IMR-90 (cell line): ENCODE results near the gene GNL1. TPM values are rescaled to one million over a fixed set of nuclear protein-coding genes. Genes with fewer than 3 reads are reported as not detected.

Experiments used
- ATAC-seq: fragments of 200-7000 bp; cut with Tn5 transposase; 2 replicates; pipeline ENCODE4 v1.9.1; 2020; ENCODE audit warnings: low read depth, mild to moderate bottlenecking, moderate library complexity
- BruUV-seq: library from RNA; stranded (reverse); fragments of 400-500 nt; replicated peaks from 2 replicates; lab custom pipeline; 2021; lab: Mats Ljungman, UMichigan
- CTCF ChIA-PET: fragments of 300-600 bp; formaldehyde crosslinking; extraction: SDS; loops from one replicate; lab custom pipeline; 2021; ENCODE audit warnings: antibody characterized with exemption; lab: Yijun Ruan, JAX
- POLR2A ChIA-PET: fragments of 300-600 bp; sonication (Branson Sonifier 250); formaldehyde crosslinking; loops from one replicate; lab custom pipeline; 2022; ENCODE audit warnings: antibody characterized with exemption; ENCODE audit not compliant: unreplicated experiment; lab: Charles Lee
- DNase-seq: peaks from one replicate; pipeline ENCODE4 v3.0.0; 2013
- H2AFZ ChIP-seq: replicated peaks from 2 replicates; pipeline ENCODE3; 2013; ENCODE audit warnings: low read length, mild to moderate bottlenecking; ENCODE audit not compliant: poor library complexity
- H2AK5ac ChIP-seq: 2 replicates; pipeline ENCODE4 v1.6.1; 2013; ENCODE audit warnings: low read depth, low read length, inconsistent platforms
- H2AK9ac ChIP-seq: replicated peaks from 2 replicates; pipeline ENCODE3; 2013; ENCODE audit warnings: mild to moderate bottlenecking, low read depth, low read length, moderate library complexity; ENCODE audit not compliant: poor library complexity
- H2BK120ac ChIP-seq: 2 replicates; pipeline ENCODE4 v1.6.1; 2013; ENCODE audit warnings: low read depth, low read length, inconsistent platforms
- H2BK15ac ChIP-seq: 3 replicates; pipeline ENCODE4 v1.6.1; 2013; ENCODE audit warnings: low read depth, low read length, inconsistent platforms
- H2BK20ac ChIP-seq: 2 replicates; pipeline ENCODE4 v1.6.1; 2013; ENCODE audit warnings: low read depth, mild to moderate bottlenecking, inconsistent platforms, low read length, moderate library complexity
- H2BK5ac ChIP-seq: 2 replicates; pipeline ENCODE4 v1.6.1; 2013; ENCODE audit warnings: mild to moderate bottlenecking, low read depth, low read length, inconsistent platforms; ENCODE audit not compliant: poor library complexity, severe bottlenecking
- H3K14ac ChIP-seq: replicated peaks from 2 replicates; pipeline ENCODE4 v1.6.1; 2013; ENCODE audit warnings: low read depth, low read length, inconsistent platforms
- H3K18ac ChIP-seq: 2 replicates; pipeline ENCODE4 v1.6.1; 2013; ENCODE audit warnings: low read depth, low read length, control low read depth
- H3K23ac ChIP-seq: 2 replicates; pipeline ENCODE4 v1.6.1; 2013; ENCODE audit warnings: low read depth, low read length, inconsistent platforms
- H3K27ac ChIP-seq: 2 replicates; pipeline ENCODE4 v1.5.1; 2013; ENCODE audit warnings: mild to moderate bottlenecking, control low read depth, low read length; ENCODE audit not compliant: insufficient read depth
- H3K27me3 ChIP-seq: 2 replicates; pipeline ENCODE4 v1.6.1; 2013; ENCODE audit warnings: low read length; ENCODE audit not compliant: control insufficient read depth, insufficient read depth
- H3K36me3 ChIP-seq: 2 replicates; pipeline ENCODE4 v1.6.1; 2013; ENCODE audit warnings: low read length, mixed read lengths; ENCODE audit not compliant: control insufficient read depth, insufficient read depth
- H3K4ac ChIP-seq: 2 replicates; pipeline ENCODE4 v1.6.1; 2013; ENCODE audit warnings: low read depth, low read length, inconsistent platforms
- H3K4me1 ChIP-seq: 2 replicates; pipeline ENCODE4 v1.6.1; 2013; ENCODE audit warnings: low read length, mixed read lengths; ENCODE audit not compliant: control insufficient read depth, insufficient read depth
- H3K4me2 ChIP-seq: 2 replicates; pipeline ENCODE4 v1.6.1; 2013; ENCODE audit warnings: low read depth, mild to moderate bottlenecking, control low read depth, low read length, moderate library complexity
- H3K4me3 ChIP-seq: 2 replicates; pipeline ENCODE4 v1.5.1; 2013; ENCODE audit warnings: low read depth, mild to moderate bottlenecking, control low read depth, low read length, moderate library complexity; ENCODE audit not compliant: insufficient read depth
- H3K56ac ChIP-seq: 2 replicates; pipeline ENCODE4 v1.6.1; 2013; ENCODE audit warnings: low read length, inconsistent platforms; ENCODE audit not compliant: insufficient read depth; ENCODE audit errors: extremely low read depth
- H3K79me1 ChIP-seq, 2 experiments: 2 replicates each; pipeline ENCODE4 v1.6.1; 2013; ENCODE audit warnings: low read length in 2 of 2, inconsistent platforms in 1 of 2, low read depth in 1 of 2
- H3K9ac ChIP-seq: 2 replicates; pipeline ENCODE4 v1.6.1; 2013; ENCODE audit warnings: low read depth, low read length, control low read depth
- H3K9me1 ChIP-seq: 2 replicates; pipeline ENCODE4 v1.6.1; 2013; ENCODE audit warnings: low read length, inconsistent platforms; ENCODE audit not compliant: insufficient read depth
- H3K9me3 ChIP-seq: 2 replicates; pipeline ENCODE4 v1.6.1; 2013; ENCODE audit warnings: low read length; ENCODE audit not compliant: control insufficient read depth, insufficient read depth
- H4K20me1 ChIP-seq: 2 replicates; pipeline ENCODE4 v1.6.1; 2013; ENCODE audit warnings: low read length, inconsistent platforms; ENCODE audit not compliant: insufficient read depth
- H4K5ac ChIP-seq: 2 replicates; pipeline ENCODE4 v1.6.1; 2013; ENCODE audit warnings: mild to moderate bottlenecking, low read depth, low read length, control low read depth
- H4K8ac ChIP-seq, 2 experiments: 2 replicates each; pipeline ENCODE4 v1.6.1; 2013; ENCODE audit warnings: low read depth in 2 of 2, low read length in 2 of 2, control low read depth in 1 of 2, inconsistent platforms in 1 of 2
- H4K91ac ChIP-seq: 2 replicates; pipeline ENCODE4 v1.6.1; 2013; ENCODE audit warnings: low read depth, low read length, inconsistent platforms; ENCODE audit not compliant: insufficient read depth
- BHLHE40 ChIP-seq: fragments of 150-350 bp; IDR thresholded peaks from 2 replicates; pipeline ENCODE4 v1.6.1; 2016; ENCODE audit warnings: mild to moderate bottlenecking, low read depth, low read length
- CHD1 ChIP-seq: IDR thresholded peaks from 2 replicates; pipeline ENCODE4 v1.6.1; 2012; ENCODE audit warnings: low read depth, low read length, improper control_type of control experiment
- CTCF ChIP-seq: conservative IDR thresholded peaks from 2 replicates; pipeline ENCODE4 v1.5.1; 2012; ENCODE audit warnings: mild to moderate bottlenecking, low read depth, low read length, improper control_type of control experiment
- ELK1 ChIP-seq: fragments of 150-350 bp; IDR thresholded peaks from 2 replicates; pipeline ENCODE4 v1.6.1; 2016; ENCODE audit warnings: low read depth, mild to moderate bottlenecking, low read length, moderate library complexity, borderline replicate concordance
- MAFK ChIP-seq: IDR thresholded peaks from 2 replicates; pipeline ENCODE4 v1.6.1; 2012; ENCODE audit warnings: low read depth, low read length, improper control_type of control experiment
- MAZ ChIP-seq: IDR thresholded peaks from 2 replicates; pipeline ENCODE4 v1.6.1; 2012; ENCODE audit warnings: low read depth, mild to moderate bottlenecking, low read length, improper control_type of control experiment, moderate library complexity, borderline replicate concordance
- MXI1 ChIP-seq: IDR thresholded peaks from 2 replicates; pipeline ENCODE4 v1.6.1; 2012; ENCODE audit warnings: low read depth, mild to moderate bottlenecking, low read length, moderate library complexity, borderline replicate concordance
- NFE2L2 ChIP-seq: fragments of 150-350 bp; IDR thresholded peaks from 2 replicates; pipeline ENCODE4 v1.6.1; 2016; ENCODE audit warnings: low read depth, mild to moderate bottlenecking, low read length
- POLR2A ChIP-seq: IDR thresholded peaks from 2 replicates; pipeline ENCODE4 v1.6.1; 2012; ENCODE audit warnings: mild to moderate bottlenecking, low read depth, low read length
- RAD21 ChIP-seq: IDR thresholded peaks from 2 replicates; pipeline ENCODE4 v1.6.1; 2012; ENCODE audit warnings: low read length, improper control_type of control experiment
- RCOR1 ChIP-seq: IDR thresholded peaks from 2 replicates; pipeline ENCODE4 v1.6.1; 2012; ENCODE audit warnings: mild to moderate bottlenecking, low read length, improper control_type of control experiment; ENCODE audit not compliant: insufficient replicate concordance
- RFX5 ChIP-seq: IDR thresholded peaks from 2 replicates; pipeline ENCODE4 v1.8.0; 2012; ENCODE audit warnings: low read depth, mild to moderate bottlenecking, low read length, moderate library complexity
- SMC3 ChIP-seq: fragments of 150-350 bp; IDR thresholded peaks from 2 replicates; pipeline ENCODE4 v1.6.1; 2016; ENCODE audit warnings: low read depth, mild to moderate bottlenecking, antibody characterized with exemption, low read length, moderate library complexity
- USF2 ChIP-seq: fragments of 150-350 bp; IDR thresholded peaks from 2 replicates; pipeline ENCODE4 v1.6.1; 2017; ENCODE audit warnings: mild to moderate bottlenecking, antibody characterized with exemption, low read length, low read depth
- WGBS, 2 experiments: methylation state at CpG; one replicate each; pipeline versions ENCODE4 v1.1.5 to v1.1.7; 2013; ENCODE audit warnings: missing lambda C conversion rate in 2 of 2; ENCODE audit not compliant: insufficient read length in 1 of 2; ENCODE audit errors: extremely low coverage in 2 of 2; 5-methylcytosine and 5-hydroxymethylcytosine counted together
- dilution Hi-C: fragments of 300-500 bp; cut with HindIII; formaldehyde crosslinking; loops from one replicate; pipeline ENCODE4 v1.14.3; 2018; ENCODE audit warnings: low sequenced_read_pairs; ENCODE audit not compliant: unreplicated experiment
- in situ Hi-C: fragments of 300-500 bp; cut with MboI; formaldehyde crosslinking; loops from 3 replicates; pipeline ENCODE4 v1.14.3; 2019; ENCODE audit warnings: low sequenced_read_pairs, inconsistent platforms, mixed read lengths
- intact Hi-C: fragments of 100-400 bp; cut with micrococcal nuclease; formaldehyde crosslinking; loops from 2 replicates; pipeline ENCODE4 v1.10.0; 2022
- polyA plus RNA-seq, 3 experiments: library from polyadenylated mRNA; depleted of rRNA; stranded (reverse); fragments of >200 nt; gene quantifications; 2 replicates each; pipeline ENCODE4 v1.2.3, GENCODE V29; 2012; ENCODE audit warnings: low replicate concordance in 1 of 3
- total RNA-seq: library from RNA; depleted of rRNA; stranded (reverse); fragments of >200 nt; gene quantifications from 2 replicates; pipeline ENCODE4 v1.2.3, GENCODE V29; 2012

Gene GNL1
- total and polyA plus RNA-seq, 2 of the 4 experiments (the other 2 are of a cell fraction) = 40.5 to 44.0 TPM

- H2BK5ac ChIP-seq = no peak overlapping the region
- 98% methylated on average over 9 of the region's 14 CpGs; no CpG with 5 or more reads in 1 of the 2 experiments for WGBS, 2 experiments
- POLR2A ChIA-PET = no interaction called here
- TF ChIP-seq MAZ (no peak), MAFK (no peak), CTCF (no peak), POLR2A (no peak), USF2 (no peak), RFX5 (no peak), RCOR1 (no peak), NFE2L2 (no peak), MXI1 (no peak), SMC3 (no peak), BHLHE40 (no peak), CHD1 (no peak), RAD21 (no peak), ELK1 (no peak)
Observed at GRCh38 chr6:30562470-30563425, 6.5 kb upstream of the GNL1 start.

More at GRCh38 chr6:30562470-30563425, 6.5 kb upstream of the GNL1 start:
- Histone ChIP-seq H2BK15ac (no peak overlapping the region), H3K79me1 (peaks cover 4 to 46% of the 10 kb centered on the region in 2 experiments), H3K27me3 (no peaks in the 10 kb centered on the region), H2AFZ (no peak overlapping the region), H3K4me2 (no peak overlapping the region), H4K91ac (no peak overlapping the region), H3K14ac (no peak overlapping the region), H4K20me1 (peaks cover 8% of the 10 kb centered on the region; the same call in 1 of the 2 replicates), H3K9me3 (no peaks in the 10 kb centered on the region), H3K9ac (no peak overlapping the region), H3K23ac (no peak overlapping the region), H4K5ac (no peak overlapping the region), H3K9me1 (peaks cover 2% of the 10 kb centered on the region; the same call in 1 of the 2 replicates), H3K4me1 (peaks cover 2% of the 10 kb centered on the region), H3K36me3 (peaks cover 16% of the 10 kb centered on the region), H2AK9ac (no peak overlapping the region), H2AK5ac (no peak overlapping the region), H2BK20ac (no peak overlapping the region), H3K4me3 (no peak overlapping the region), H4K8ac (no peak overlapping the region), H3K56ac (no peak overlapping the region), H3K27ac (no peak overlapping the region), H2BK120ac (no peak overlapping the region), H3K4ac (no peak overlapping the region), H3K18ac (no peak overlapping the region)
- CTCF ChIA-PET = no interaction called here
- in situ Hi-C loops = no loop called here
- DNase-seq = no peak
- intact Hi-C loops = no loop called here
- dilution Hi-C loops = no loop called here
- BruUV-seq = TSS peak; percentile 16
- no peak for ATAC-seq
